Activated CD4-positive, alpha-beta memory T cell treated with anti-CD3 and anti-CD28 coated beads for 36 hours (primary cell): ENCODE measurements around the gene AKR1C3. TPM values are rescaled to one million over a fixed set of nuclear protein-coding genes. Genes with fewer than 3 reads are reported as not detected.

Experiments used
- CTCF ChIA-PET: fragments of 350-600 bp; sonication (Branson Sonifier 250); formaldehyde crosslinking; loops from one replicate; lab custom pipeline; 2021; ENCODE audit warnings: antibody characterized with exemption, inconsistent platforms; lab: Charles Lee
- POLR2A ChIA-PET: fragments of 350-600 bp; sonication (Branson Sonifier 250); formaldehyde crosslinking; loops from one replicate; lab custom pipeline; 2021; ENCODE audit warnings: antibody characterized with exemption; lab: Charles Lee
- DNase-seq: peaks from one replicate; pipeline ENCODE4 v3.0.0-alpha.2; 2020
- H3K27ac Mint-ChIP-seq: one replicate; pipeline ENCODE4 v1.8.0; 2021; ENCODE audit warnings: mixed read lengths
- H3K27me3 Mint-ChIP-seq: one replicate; pipeline ENCODE4 v1.8.0; 2021; ENCODE audit warnings: mixed read lengths
- H3K36me3 Mint-ChIP-seq: one replicate; pipeline ENCODE4 v1.8.0; 2021; ENCODE audit warnings: mixed read lengths
- H3K4me1 Mint-ChIP-seq: one replicate; pipeline ENCODE4 v1.8.0; 2021; ENCODE audit warnings: low read depth, mixed read lengths
- H3K4me3 Mint-ChIP-seq: one replicate; pipeline ENCODE4 v1.8.0; 2021; ENCODE audit warnings: mild to moderate bottlenecking, mixed read lengths
- H3K9me3 Mint-ChIP-seq: one replicate; pipeline ENCODE4 v1.8.0; 2021; ENCODE audit warnings: mixed read lengths
- intact Hi-C: fragments of 100-400 bp; cut with micrococcal nuclease; formaldehyde crosslinking; loops from one replicate; pipeline ENCODE4 v1.15.1; 2023
- total RNA-seq, 2 experiments: library from RNA; stranded (reverse); gene quantifications; one replicate each; pipeline ENCODE4 v1.2.3, GENCODE V29; 2021

The AKR1C3 gene
- total RNA-seq, 2 experiments from 2014 or later, result 0.33 to 0.70 TPM

GRCh38 chr10:5070648-5071410 lies 23.4 kb upstream of the AKR1C3 start:
- Mint-ChIP-seq H3K4me3 (no peak overlapping the region), H3K36me3 (no peaks in the 10 kb centered on the region), H3K4me1 (no peaks in the 10 kb centered on the region), H3K27me3 (no peaks in the 10 kb centered on the region), H3K9me3 (peaks cover 12% of the 10 kb centered on the region), H3K27ac (no peak overlapping the region)
- ChIA-PET CTCF (no interaction called here), POLR2A (no interaction called here)
- intact Hi-C loops, result no loop called here
- DNase-seq, result no peak

- intact Hi-C loops, result no loop called here
- no peaks in the 10 kb centered on the region for H3K4me1 Mint-ChIP-seq
- ChIA-PET POLR2A (interaction anchor here (0.7 kb wide), 1 partner anchor 279 kb away, joined by 3 read pairs; no protein-coding TSS in a partner anchor), CTCF (no interaction called here)
- H3K27ac Mint-ChIP-seq, result no peak overlapping the region
- no peaks in the 10 kb centered on the region for H3K36me3 Mint-ChIP-seq
- no peak for DNase-seq
- no peak overlapping the region for H3K4me3 Mint-ChIP-seq
- H3K9me3 Mint-ChIP-seq, result peaks cover 12% of the 10 kb centered on the region
- no peaks in the 10 kb centered on the region for H3K27me3 Mint-ChIP-seq
These were observed 22.6 kb upstream of the AKR1C3 start for GRCh38 chr10:5071411-5072198.

DNA sequence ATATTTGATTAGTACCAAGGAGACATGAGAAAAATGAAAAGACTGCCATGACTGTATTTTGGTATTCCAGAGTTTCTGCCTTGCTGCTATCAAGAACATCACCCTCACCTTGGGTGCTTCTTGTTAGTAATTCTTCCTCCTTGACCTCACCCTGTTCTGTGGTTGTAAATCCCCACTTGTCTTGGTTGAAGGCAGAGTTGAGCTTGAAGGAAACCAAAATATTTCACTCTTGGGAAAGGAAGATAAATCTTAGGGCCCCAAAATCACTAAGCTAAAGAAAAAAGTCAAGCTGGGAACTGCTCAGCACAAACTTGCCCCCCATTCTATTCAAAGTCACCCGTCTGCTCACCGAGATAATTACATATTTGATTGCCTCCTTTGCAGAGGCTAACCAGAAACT lies 20.6 kb upstream of the AKR1C3 start:
- no peak overlapping the region for H3K27ac Mint-ChIP-seq
- ChIA-PET POLR2A (no interaction called here), CTCF (interaction anchor here (1.3 kb wide), 1 partner anchor 224 kb away, joined by 3 read pairs; no protein-coding TSS in a partner anchor)
- intact Hi-C loops, result no loop called here
- no peak overlapping the region for H3K4me3 Mint-ChIP-seq
- no peaks in the 10 kb centered on the region for H3K27me3 Mint-ChIP-seq
- no peak for DNase-seq
- no peaks in the 10 kb centered on the region for H3K36me3 Mint-ChIP-seq
- H3K4me1 Mint-ChIP-seq, result no peaks in the 10 kb centered on the region
- peaks cover 12% of the 10 kb centered on the region for H3K9me3 Mint-ChIP-seq

GRCh38 chr10:5076615-5077014 lies 17.6 kb upstream of the AKR1C3 start:
- POLR2A ChIA-PET, result no interaction called here
- H3K4me1 Mint-ChIP-seq, result no peaks in the 10 kb centered on the region
- DNase-seq, result no peak

GRCh38 chr10:5078547-5079180 lies 15.6 kb upstream of the AKR1C3 start:
- no peaks in the 10 kb centered on the region for H3K9me3 Mint-ChIP-seq
- CTCF ChIA-PET, result no interaction called here
- H3K36me3 Mint-ChIP-seq, result no peaks in the 10 kb centered on the region
- no peak for DNase-seq
- H3K27me3 Mint-ChIP-seq, result no peaks in the 10 kb centered on the region
- intact Hi-C loops, result no loop called here
- no peak overlapping the region for H3K27ac Mint-ChIP-seq
- no peak overlapping the region for H3K4me3 Mint-ChIP-seq
- POLR2A ChIA-PET, result no interaction called here
- no peaks in the 10 kb centered on the region for H3K4me1 Mint-ChIP-seq

More at GRCh38 chr10:5076615-5077014, 17.6 kb upstream of the AKR1C3 start:
- intact Hi-C loops, result no loop called here
- H3K9me3 Mint-ChIP-seq, result no peaks in the 10 kb centered on the region
- CTCF ChIA-PET, result interaction anchor here (0.6 kb wide), 1 partner anchor 27 kb away, joined by 3 read pairs; no protein-coding TSS in a partner anchor
- H3K27me3 Mint-ChIP-seq, result no peaks in the 10 kb centered on the region
- no peak overlapping the region for H3K4me3 Mint-ChIP-seq
- H3K36me3 Mint-ChIP-seq, result no peaks in the 10 kb centered on the region
- H3K27ac Mint-ChIP-seq, result no peak overlapping the region

- POLR2A ChIA-PET, result no interaction called here
- no peak overlapping the region for H3K4me3 Mint-ChIP-seq
- H3K27ac Mint-ChIP-seq, result no peak overlapping the region
- H3K27me3 Mint-ChIP-seq, result no peaks in the 10 kb centered on the region
- no peaks in the 10 kb centered on the region for H3K4me1 Mint-ChIP-seq
- DNase-seq, result no peak
- CTCF ChIA-PET, result no interaction called here
- no peaks in the 10 kb centered on the region for H3K36me3 Mint-ChIP-seq
- no peaks in the 10 kb centered on the region for H3K9me3 Mint-ChIP-seq
- intact Hi-C loops, result no loop called here
These were observed 14.8 kb upstream of the AKR1C3 start for GRCh38 chr10:5079306-5079830.

DNA sequence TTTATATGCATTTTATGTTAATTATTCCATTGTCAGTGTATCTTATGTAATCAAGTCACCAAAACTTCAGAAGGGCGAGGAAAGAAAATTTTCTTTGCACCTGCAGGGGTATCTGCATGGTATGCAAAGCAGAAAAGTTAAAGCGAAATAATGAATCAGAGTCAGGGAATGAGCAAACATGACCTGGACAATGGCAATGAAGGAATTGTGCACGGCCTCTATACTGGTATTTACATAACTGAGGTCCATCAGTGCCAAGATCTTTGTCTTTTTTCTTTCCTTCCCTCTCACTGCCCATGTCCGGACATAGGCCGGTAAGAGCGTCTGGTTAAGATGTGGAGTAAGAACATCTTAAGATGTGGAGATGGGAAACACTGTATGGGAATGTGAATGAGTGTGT lies 14.4 kb upstream of the AKR1C3 start:
- DNase-seq, result no peak
- no peak overlapping the region for H3K4me3 Mint-ChIP-seq
- POLR2A ChIA-PET, result no interaction called here

GRCh38 chr10:5081091-5081490 lies 13.1 kb upstream of the AKR1C3 start:
- H3K9me3 Mint-ChIP-seq, result peaks cover 2% of the 10 kb centered on the region
- ChIA-PET CTCF (no interaction called here), POLR2A (no interaction called here)

More for the DNA sequence above, 14.4 kb upstream of the AKR1C3 start:
- Mint-ChIP-seq H3K36me3 (no peaks in the 10 kb centered on the region), H3K4me1 (no peaks in the 10 kb centered on the region), H3K27me3 (no peaks in the 10 kb centered on the region), H3K27ac (no peak overlapping the region), H3K9me3 (no peaks in the 10 kb centered on the region)
- intact Hi-C loops, result no loop called here
- CTCF ChIA-PET, result no interaction called here

DNA sequence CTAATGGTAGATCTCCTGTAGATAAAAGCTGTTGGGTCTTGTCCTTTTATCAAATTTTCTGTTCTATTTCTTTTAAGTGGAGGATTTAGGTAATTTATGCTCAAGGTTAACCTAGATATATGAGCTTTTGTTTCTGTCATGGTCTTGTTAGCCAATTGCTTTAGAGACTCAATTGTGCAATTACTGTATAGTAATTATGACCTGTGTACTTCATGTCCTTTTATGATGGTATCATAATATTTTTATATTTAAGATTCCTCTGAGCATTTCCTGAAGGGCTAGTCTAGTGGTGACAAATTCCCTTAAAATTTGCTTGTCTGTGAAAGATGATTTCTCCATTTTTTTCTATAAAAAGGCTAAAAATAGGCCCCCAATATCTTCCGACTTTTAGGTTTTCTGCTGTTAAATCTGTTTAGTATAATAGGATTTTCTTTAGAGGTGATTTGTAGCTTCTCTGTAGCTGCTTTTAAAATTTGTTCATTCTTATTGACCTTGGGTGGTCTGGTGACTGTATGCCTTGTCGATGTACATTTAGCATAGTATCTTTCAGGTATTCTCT lies 5.4 kb upstream of the AKR1C3 start:
- peaks cover 7% of the 10 kb centered on the region for H3K36me3 Mint-ChIP-seq
- H3K27me3 Mint-ChIP-seq, result peaks cover 16% of the 10 kb centered on the region
- H3K27ac Mint-ChIP-seq, result no peak overlapping the region
- H3K4me3 Mint-ChIP-seq, result no peak overlapping the region
- H3K4me1 Mint-ChIP-seq, result no peaks in the 10 kb centered on the region
- intact Hi-C loops, result no loop called here
- ChIA-PET POLR2A (no interaction called here), CTCF (no interaction called here)
- H3K9me3 Mint-ChIP-seq, result peaks cover 25% of the 10 kb centered on the region
- no peak for DNase-seq

More at GRCh38 chr10:5081091-5081490, 13.1 kb upstream of the AKR1C3 start:
- intact Hi-C loops, result no loop called here
- Mint-ChIP-seq H3K27me3 (no peaks in the 10 kb centered on the region), H3K27ac (no peak overlapping the region), H3K36me3 (no peaks in the 10 kb centered on the region), H3K4me1 (no peaks in the 10 kb centered on the region), H3K4me3 (no peak overlapping the region)
- DNase-seq, result no peak

DNA sequence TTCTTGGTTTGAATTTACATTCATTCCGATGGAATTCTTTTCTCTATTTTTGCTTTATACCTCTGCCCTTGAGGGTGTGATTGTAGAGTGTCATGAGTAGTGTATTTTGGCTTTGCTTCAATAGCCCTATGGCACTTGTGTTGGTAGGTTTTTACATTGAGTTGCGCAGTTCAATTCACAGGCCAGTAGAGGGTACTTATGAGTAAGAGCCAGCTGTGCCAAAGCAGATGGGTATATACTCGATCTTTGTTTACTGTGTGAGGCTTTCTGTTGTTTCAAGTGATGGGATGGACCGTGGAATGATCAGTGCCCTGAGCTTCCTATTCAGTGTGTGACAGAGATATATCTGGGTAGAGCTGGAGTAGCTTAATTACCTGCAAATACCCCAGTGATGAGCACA lies 4.3 kb upstream of the AKR1C3 start:
- POLR2A ChIA-PET, result no interaction called here
- Mint-ChIP-seq H3K4me3 (no peak overlapping the region), H3K36me3 (peaks cover 7% of the 10 kb centered on the region), H3K4me1 (peaks cover 7% of the 10 kb centered on the region), H3K9me3 (peaks cover 25% of the 10 kb centered on the region), H3K27me3 (peaks cover 16% of the 10 kb centered on the region), H3K27ac (no peak overlapping the region)
- intact Hi-C loops, result loop anchor here (5.0 kb wide), 2 partner anchors 192 to 292 kb away; no protein-coding TSS in a partner anchor
- CTCF ChIA-PET, result interaction anchor here (0.8 to 1.4 kb wide), 4 partner anchors 61 to 294 kb away, joined by 3 to 4 read pairs (median 3); no protein-coding TSS in a partner anchor
- no peak for DNase-seq

DNA sequence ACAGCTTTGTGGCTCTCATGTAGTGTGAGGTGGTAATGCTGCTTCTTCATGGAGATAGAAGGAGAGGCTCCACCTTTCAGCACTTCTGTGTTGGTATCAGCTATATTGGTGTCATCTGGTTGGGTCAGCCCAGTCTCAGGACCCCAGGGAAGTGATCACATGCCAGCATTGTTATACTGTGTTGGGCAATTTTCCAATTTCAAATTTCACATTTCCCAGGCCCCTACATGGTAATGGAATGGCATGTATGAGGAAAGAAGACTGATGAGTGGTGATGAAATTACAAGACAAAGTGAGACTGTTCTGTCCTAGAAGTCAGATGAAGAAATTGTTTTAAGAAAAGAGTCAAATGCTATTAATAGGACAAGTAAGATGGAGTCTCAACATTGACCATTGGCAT lies 3.7 kb upstream of the AKR1C3 start:
- intact Hi-C loops, result loop anchor here (5.0 kb wide), 2 partner anchors 192 to 292 kb away; no protein-coding TSS in a partner anchor
- Mint-ChIP-seq H3K36me3 (peaks cover 7% of the 10 kb centered on the region), H3K27me3 (peaks cover 16% of the 10 kb centered on the region), H3K27ac (no peak overlapping the region), H3K4me3 (no peak overlapping the region), H3K9me3 (peaks cover 24% of the 10 kb centered on the region), H3K4me1 (peaks cover 11% of the 10 kb centered on the region)
- no peak for DNase-seq
- POLR2A ChIA-PET, result no interaction called here
- CTCF ChIA-PET, result interaction anchor here (0.8 to 1.4 kb wide), 4 partner anchors 60 to 293 kb away, joined by 3 to 4 read pairs (median 3); no protein-coding TSS in a partner anchor
